Mesendoderm (in vitro differentiated cells): ENCODE measurements around the gene CNNM1.

Experiments
- DNase-seq: peaks from one replicate; pipeline ENCODE4 v3.0.0; 2013
- H2AK5ac ChIP-seq: 2 replicates; pipeline ENCODE4 v1.6.1; 2013; ENCODE audit warnings: low read length, inconsistent platforms
- H2BK120ac ChIP-seq: 2 replicates; pipeline ENCODE4 v1.6.1; 2013; ENCODE audit warnings: low read depth, mild to moderate bottlenecking, low read length, moderate library complexity, mixed read lengths
- H2BK15ac ChIP-seq: replicated peaks from 2 replicates; pipeline ENCODE4 v1.6.1; 2013; ENCODE audit warnings: low read depth, mild to moderate bottlenecking, moderate library complexity
- H2BK5ac ChIP-seq: 2 replicates; pipeline ENCODE4 v1.6.1; 2013; ENCODE audit warnings: low read length, inconsistent platforms
- H3K18ac ChIP-seq: 2 replicates; pipeline ENCODE4 v1.6.1; 2013; ENCODE audit warnings: mild to moderate bottlenecking, low read length, mixed read lengths
- H3K23ac ChIP-seq: one replicate; pipeline ENCODE4 v1.6.1; 2013; ENCODE audit warnings: low read length
- H3K27ac ChIP-seq: 2 replicates; pipeline ENCODE4 v1.5.1; 2013; ENCODE audit warnings: low read depth, mild to moderate bottlenecking, inconsistent platforms, low read length, moderate library complexity
- H3K27me3 ChIP-seq: 2 replicates; pipeline ENCODE4 v1.6.1; 2013; ENCODE audit warnings: low read length, control low read depth, mild to moderate bottlenecking, inconsistent platforms; ENCODE audit not compliant: insufficient read depth, poor library complexity
- H3K36me3 ChIP-seq: 2 replicates; pipeline ENCODE4 v1.6.1; 2013; ENCODE audit warnings: low read length, inconsistent platforms; ENCODE audit not compliant: control insufficient read depth, insufficient read depth
- H3K4ac ChIP-seq: one replicate; pipeline ENCODE4 v1.6.1; 2013; ENCODE audit warnings: low read depth, mild to moderate bottlenecking, low read length, moderate library complexity
- H3K4me1 ChIP-seq: 2 replicates; pipeline ENCODE4 v1.6.1; 2013; ENCODE audit warnings: low read depth, low read length, inconsistent platforms; ENCODE audit not compliant: control insufficient read depth
- H3K4me2 ChIP-seq: 2 replicates; pipeline ENCODE4 v1.6.1; 2013; ENCODE audit warnings: low read length
- H3K4me3 ChIP-seq: 2 replicates; pipeline ENCODE4 v1.5.1; 2013; ENCODE audit warnings: mild to moderate bottlenecking, low read length
- H3K56ac ChIP-seq: one replicate; pipeline ENCODE4 v1.6.1; 2013; ENCODE audit warnings: low read length
- H3K79me1 ChIP-seq: 2 replicates; pipeline ENCODE4 v1.6.1; 2013; ENCODE audit warnings: low read length, inconsistent platforms
- H3K79me2 ChIP-seq: 2 replicates; pipeline ENCODE4 v1.6.1; 2013; ENCODE audit warnings: mild to moderate bottlenecking, low read length; ENCODE audit not compliant: control insufficient read depth, insufficient read depth
- H3K9ac ChIP-seq: 2 replicates; pipeline ENCODE4 v1.6.1; 2013; ENCODE audit warnings: low read length, inconsistent platforms
- H4K5ac ChIP-seq: one replicate; pipeline ENCODE4 v1.6.1; 2013; ENCODE audit warnings: low read length
- H4K8ac ChIP-seq: one replicate; pipeline ENCODE4 v1.6.1; 2013; ENCODE audit warnings: low read depth, mild to moderate bottlenecking, control low read depth, low read length, moderate library complexity
- WGBS: extraction: QIAGEN DNeasy Blood & Tissue Kit; methylation state at CpG from one replicate; pipeline ENCODE4 v1.1.7; 2013; ENCODE audit warnings: low lambda C conversion rate, missing lambda C conversion rate; ENCODE audit not compliant: insufficient coverage; ENCODE audit errors: extremely low coverage; 5-methylcytosine and 5-hydroxymethylcytosine counted together

The CNNM1 gene

GRCh38 chr10:99395750-99396445 lies 66.7 kb downstream of the CNNM1 start:
- Histone ChIP-seq H3K79me2 (no peaks in the 10 kb centered on the region), H2AK5ac (no peak overlapping the region), H3K56ac (no peak overlapping the region), H3K9ac (no peak overlapping the region), H3K27me3 (no peaks in the 10 kb centered on the region), H3K36me3 (peaks cover 3% of the 10 kb centered on the region), H3K4me3 (no peak overlapping the region), H3K27ac (peak overlapping the region; percentile 73), H3K4me2 (no peak overlapping the region), H3K23ac (no peak overlapping the region), H4K8ac (no peak overlapping the region), H3K4ac (no peak overlapping the region), H3K79me1 (no peaks in the 10 kb centered on the region), H4K5ac (no peak overlapping the region), H3K4me1 (peaks cover 25% of the 10 kb centered on the region), H2BK15ac (no peak overlapping the region), H2BK5ac (no peak overlapping the region), H3K18ac (peak overlapping the region; percentile 53), H2BK120ac (no peak overlapping the region)
- no CpG with 5 or more reads among the region's 2 CpGs for WGBS
- peak; percentile 91 for DNase-seq

DNA sequence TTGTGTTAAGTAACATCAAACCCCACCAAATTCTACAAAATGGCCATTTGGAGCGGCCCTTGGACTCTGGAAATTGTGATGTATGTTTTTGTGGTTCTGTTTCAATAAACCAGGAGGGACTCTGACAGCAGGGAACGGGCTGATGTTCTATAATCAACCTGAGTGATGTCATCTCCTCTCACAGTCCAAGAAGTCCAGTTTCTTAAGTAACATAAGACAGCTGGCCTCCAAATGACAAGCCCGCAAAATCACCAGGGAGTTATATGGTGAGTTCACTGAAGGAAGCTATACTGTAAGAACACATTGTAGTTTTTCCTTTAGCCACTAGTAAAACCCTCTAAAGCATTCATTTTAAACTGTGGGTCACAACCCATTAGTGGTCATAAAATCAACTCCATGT lies 67.3 kb downstream of the CNNM1 start:
- H4K5ac ChIP-seq = no peak overlapping the region
- H3K18ac ChIP-seq = peak overlapping the region; percentile 53
- H3K36me3 ChIP-seq = peaks cover 3% of the 10 kb centered on the region
- H3K79me1 ChIP-seq = no peaks in the 10 kb centered on the region
- H3K23ac ChIP-seq = no peak overlapping the region
- no CpG with 5 or more reads among the region's 3 CpGs for WGBS
- peak overlapping the region; percentile 63 for H3K27ac ChIP-seq
- no peak overlapping the region for H2BK120ac ChIP-seq
- no peaks in the 10 kb centered on the region for H3K27me3 ChIP-seq
- no peak overlapping the region for H2BK5ac ChIP-seq
- H3K4me2 ChIP-seq = no peak overlapping the region
- no peak overlapping the region for H3K9ac ChIP-seq
- no peak overlapping the region for H4K8ac ChIP-seq
- H3K56ac ChIP-seq = no peak overlapping the region
- H2BK15ac ChIP-seq = no peak overlapping the region
- H3K4ac ChIP-seq = no peak overlapping the region
- no peak overlapping the region for H3K4me3 ChIP-seq
- H3K79me2 ChIP-seq = no peaks in the 10 kb centered on the region
- H3K4me1 ChIP-seq = peaks cover 21% of the 10 kb centered on the region
- no peak overlapping the region for H2AK5ac ChIP-seq
- peak; percentile 4 for DNase-seq

- H2BK15ac ChIP-seq = no peak overlapping the region
- DNase-seq = no peak
- no CpG with 5 or more reads among the region's 3 CpGs for WGBS
- no peak overlapping the region for H3K18ac ChIP-seq
- no peak overlapping the region for H4K5ac ChIP-seq
- H3K9ac ChIP-seq = no peak overlapping the region
- no peak overlapping the region for H3K4ac ChIP-seq
- no peak overlapping the region for H2BK5ac ChIP-seq
- no peak overlapping the region for H3K4me3 ChIP-seq
- H3K27me3 ChIP-seq = no peaks in the 10 kb centered on the region
- no peak overlapping the region for H3K4me2 ChIP-seq
- H3K4me1 ChIP-seq = peaks cover 8% of the 10 kb centered on the region
- no peak overlapping the region for H3K27ac ChIP-seq
- no peak overlapping the region for H2BK120ac ChIP-seq
- no peak overlapping the region for H3K23ac ChIP-seq
- H3K79me2 ChIP-seq = no peaks in the 10 kb centered on the region
- no peak overlapping the region for H2AK5ac ChIP-seq
- no peaks in the 10 kb centered on the region for H3K79me1 ChIP-seq
- no peak overlapping the region for H4K8ac ChIP-seq
- H3K56ac ChIP-seq = no peak overlapping the region
- peaks cover 7% of the 10 kb centered on the region for H3K36me3 ChIP-seq
Measured at GRCh38 chr10:99399664-99400063, 70.5 kb downstream of the CNNM1 start.

DNA sequence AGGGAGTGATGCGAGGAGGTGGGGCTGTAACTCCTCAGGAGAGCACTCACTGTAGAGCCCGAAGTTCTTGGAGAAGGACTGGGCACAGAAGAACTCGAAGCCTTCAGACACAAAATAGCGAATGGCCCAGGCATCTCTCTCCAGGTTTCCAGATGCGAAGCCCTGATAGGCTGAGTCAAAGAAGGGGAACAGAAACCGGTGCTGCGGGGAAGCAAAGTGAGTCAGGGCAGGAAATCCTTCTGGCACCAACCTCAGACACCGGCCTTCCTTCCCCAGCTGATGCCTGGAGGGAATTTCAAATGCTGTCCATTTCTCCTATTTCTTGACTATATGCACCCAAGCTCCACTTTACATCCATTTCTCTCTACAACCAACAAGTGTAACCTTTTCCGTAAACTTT lies 74.5 kb downstream of the CNNM1 start:
- WGBS = 100% methylated on average over 1 of the region's 9 CpGs

GRCh38 chr10:99406149-99406548 lies 77.0 kb downstream of the CNNM1 start:
- Histone ChIP-seq H2AK5ac (no peak overlapping the region), H3K36me3 (peaks cover 8% of the 10 kb centered on the region), H4K5ac (no peak overlapping the region), H2BK15ac (no peak overlapping the region), H3K4ac (no peak overlapping the region), H3K4me3 (no peak overlapping the region), H2BK120ac (no peak overlapping the region), H3K27ac (no peak overlapping the region), H2BK5ac (no peak overlapping the region), H3K18ac (no peak overlapping the region), H3K79me1 (no peaks in the 10 kb centered on the region), H3K56ac (no peak overlapping the region), H3K9ac (no peak overlapping the region), H3K79me2 (no peaks in the 10 kb centered on the region), H4K8ac (no peak overlapping the region), H3K27me3 (no peaks in the 10 kb centered on the region), H3K4me2 (no peak overlapping the region), H3K4me1 (no peaks in the 10 kb centered on the region), H3K23ac (no peak overlapping the region)
- WGBS = no CpG with 5 or more reads among the region's 3 CpGs
- no peak for DNase-seq

More for the DNA sequence above, 74.5 kb downstream of the CNNM1 start:
- H3K79me2 ChIP-seq = no peaks in the 10 kb centered on the region
- no peak overlapping the region for H4K8ac ChIP-seq
- H3K56ac ChIP-seq = no peak overlapping the region
- no peak overlapping the region for H4K5ac ChIP-seq
- H3K4me2 ChIP-seq = no peak overlapping the region
- no peak overlapping the region for H3K4me3 ChIP-seq
- no peak overlapping the region for H2BK15ac ChIP-seq
- no peak overlapping the region for H3K9ac ChIP-seq
- H3K4me1 ChIP-seq = no peaks in the 10 kb centered on the region
- H3K4ac ChIP-seq = no peak overlapping the region
- no peaks in the 10 kb centered on the region for H3K27me3 ChIP-seq
- H2BK5ac ChIP-seq = no peak overlapping the region
- no peak overlapping the region for H2AK5ac ChIP-seq
- H2BK120ac ChIP-seq = no peak overlapping the region
- DNase-seq = no peak
- no peak overlapping the region for H3K23ac ChIP-seq
- H3K18ac ChIP-seq = no peak overlapping the region
- H3K36me3 ChIP-seq = peaks cover 8% of the 10 kb centered on the region
- H3K79me1 ChIP-seq = no peaks in the 10 kb centered on the region
- H3K27ac ChIP-seq = no peak overlapping the region

- no peak overlapping the region for H3K9ac ChIP-seq
- no peak overlapping the region for H2AK5ac ChIP-seq
- H3K4ac ChIP-seq = no peak overlapping the region
- H3K79me2 ChIP-seq = no peaks in the 10 kb centered on the region
- H3K79me1 ChIP-seq = no peaks in the 10 kb centered on the region
- no peak overlapping the region for H3K27ac ChIP-seq
- no peak overlapping the region for H4K5ac ChIP-seq
- no peaks in the 10 kb centered on the region for H3K27me3 ChIP-seq
- H3K4me3 ChIP-seq = no peak overlapping the region
- H3K23ac ChIP-seq = no peak overlapping the region
- H3K4me2 ChIP-seq = no peak overlapping the region
- H3K56ac ChIP-seq = no peak overlapping the region
- H4K8ac ChIP-seq = no peak overlapping the region
- H2BK120ac ChIP-seq = no peak overlapping the region
- WGBS = no CpG with 5 or more reads among the region's 1 CpG
- no peak overlapping the region for H3K18ac ChIP-seq
- no peak overlapping the region for H2BK5ac ChIP-seq
- H3K4me1 ChIP-seq = no peaks in the 10 kb centered on the region
- H2BK15ac ChIP-seq = no peak overlapping the region
- DNase-seq = no peak
- peaks cover 4% of the 10 kb centered on the region for H3K36me3 ChIP-seq
Measured at GRCh38 chr10:99410146-99410545, 81.0 kb downstream of the CNNM1 start.
